Chondrocyte (in vitro differentiated cells): ENCODE results near the gene NFATC3. TPM values are rescaled to one million over a fixed set of nuclear protein-coding genes. Genes with fewer than 3 reads are reported as not detected.
A peak's percentile ranks its signal among the peaks of the same experiment; 100 is the strongest.

Source experiments
- DNase-seq: peaks from one replicate; pipeline ENCODE4 v3.0.0; 2021; ENCODE audit warnings: mixed read lengths, low spot score
- H3K27ac Mint-ChIP-seq: one replicate; pipeline ENCODE4 v1.8.0; 2021; ENCODE audit warnings: mild to moderate bottlenecking, moderate library complexity, mixed read lengths; ENCODE audit not compliant: unreplicated experiment
- H3K27me3 Mint-ChIP-seq: 2 replicates; pipeline ENCODE4 v1.8.0; 2021; ENCODE audit warnings: low read depth, mixed read lengths
- H3K36me3 Mint-ChIP-seq: 2 replicates; pipeline ENCODE4 v1.8.0; 2021; ENCODE audit warnings: low read depth, mixed read lengths
- H3K4me1 Mint-ChIP-seq: 2 replicates; pipeline ENCODE4 v1.8.0; 2021; ENCODE audit warnings: low read depth, mild to moderate bottlenecking, mixed read lengths
- H3K4me3 Mint-ChIP-seq: one replicate; pipeline ENCODE4 v1.8.0; 2021; ENCODE audit warnings: mild to moderate bottlenecking, moderate library complexity, mixed read lengths; ENCODE audit not compliant: unreplicated experiment
- H3K9me3 Mint-ChIP-seq: 2 replicates; pipeline ENCODE4 v1.8.0; 2021; ENCODE audit warnings: low read depth, mixed read lengths
- total RNA-seq: library from RNA; stranded (reverse); gene quantifications from 3 replicates; pipeline ENCODE4 v1.2.1, GENCODE V29; 2021
- TF ChIP-seq, protein P1 (sequence below): fragments of 200-600 bp; sonication (generic); IDR thresholded peaks from 2 replicates; pipeline ENCODE4 v1.5.0; 2021; ENCODE audit warnings: antibody characterized with exemption, mild to moderate bottlenecking, moderate library complexity

Gene NFATC3
- total RNA-seq, 1 donor from 2014 or later = 37.7 TPM

DNA sequence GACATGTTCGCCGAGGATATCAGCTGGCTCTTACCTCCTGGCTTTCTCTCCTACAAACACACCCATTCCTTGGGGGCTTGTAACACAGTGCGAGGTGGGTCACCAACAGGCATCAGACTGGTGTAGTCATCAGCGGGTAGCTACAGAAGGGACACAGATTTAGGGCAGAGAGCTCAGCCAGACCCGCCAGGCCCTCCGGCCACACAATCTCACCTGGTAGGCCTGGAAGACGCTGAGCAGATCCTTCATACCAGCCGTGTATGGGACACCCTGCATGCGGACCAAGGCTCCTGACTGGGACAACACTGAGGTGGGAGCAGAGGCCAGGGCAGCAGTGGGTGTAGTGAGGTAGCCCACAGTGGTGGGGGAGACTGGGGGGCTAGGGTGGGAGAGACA, 145.0 kb downstream of the NFATC3 start:
- Mint-ChIP-seq H3K4me1 (peaks cover 14% of the 10 kb centered on the region), H3K36me3 (no peaks in the 10 kb centered on the region), H3K9me3 (no peaks in the 10 kb centered on the region), H3K27ac (no peak overlapping the region), H3K27me3 (no peaks in the 10 kb centered on the region), H3K4me3 (no peak overlapping the region)
- no peak for DNase-seq
- TF ChIP-seq, protein P1, sequence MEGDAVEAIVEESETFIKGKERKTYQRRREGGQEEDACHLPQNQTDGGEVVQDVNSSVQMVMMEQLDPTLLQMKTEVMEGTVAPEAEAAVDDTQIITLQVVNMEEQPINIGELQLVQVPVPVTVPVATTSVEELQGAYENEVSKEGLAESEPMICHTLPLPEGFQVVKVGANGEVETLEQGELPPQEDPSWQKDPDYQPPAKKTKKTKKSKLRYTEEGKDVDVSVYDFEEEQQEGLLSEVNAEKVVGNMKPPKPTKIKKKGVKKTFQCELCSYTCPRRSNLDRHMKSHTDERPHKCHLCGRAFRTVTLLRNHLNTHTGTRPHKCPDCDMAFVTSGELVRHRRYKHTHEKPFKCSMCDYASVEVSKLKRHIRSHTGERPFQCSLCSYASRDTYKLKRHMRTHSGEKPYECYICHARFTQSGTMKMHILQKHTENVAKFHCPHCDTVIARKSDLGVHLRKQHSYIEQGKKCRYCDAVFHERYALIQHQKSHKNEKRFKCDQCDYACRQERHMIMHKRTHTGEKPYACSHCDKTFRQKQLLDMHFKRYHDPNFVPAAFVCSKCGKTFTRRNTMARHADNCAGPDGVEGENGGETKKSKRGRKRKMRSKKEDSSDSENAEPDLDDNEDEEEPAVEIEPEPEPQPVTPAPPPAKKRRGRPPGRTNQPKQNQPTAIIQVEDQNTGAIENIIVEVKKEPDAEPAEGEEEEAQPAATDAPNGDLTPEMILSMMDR = no peak

DNA sequence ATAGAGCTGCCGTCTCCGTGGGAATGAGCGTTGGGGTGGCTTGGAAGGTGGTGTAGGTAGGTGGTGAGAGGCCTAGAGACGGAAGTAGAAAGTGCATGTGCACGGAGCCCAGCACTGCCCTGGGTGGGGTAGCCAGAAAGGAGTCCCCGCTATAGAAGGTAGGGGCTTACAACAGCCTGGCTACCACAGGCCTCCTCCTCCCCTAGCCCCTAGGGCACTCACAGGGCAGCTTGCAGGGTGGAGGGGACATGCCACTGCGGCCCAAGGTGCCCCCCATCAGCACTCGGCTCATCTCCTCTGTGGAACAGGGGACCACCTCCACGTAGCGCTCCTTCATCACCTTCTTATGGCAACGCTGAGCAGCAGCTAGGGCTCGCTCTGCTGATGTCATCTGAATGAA, 145.8 kb downstream of the NFATC3 start:
- Mint-ChIP-seq H3K27me3 (no peaks in the 10 kb centered on the region), H3K4me3 (no peak overlapping the region), H3K4me1 (peaks cover 14% of the 10 kb centered on the region), H3K9me3 (no peaks in the 10 kb centered on the region), H3K36me3 (no peaks in the 10 kb centered on the region), H3K27ac (no peak overlapping the region)
- DNase-seq = no peak
- TF ChIP-seq, protein P1 = no peak

DNA sequence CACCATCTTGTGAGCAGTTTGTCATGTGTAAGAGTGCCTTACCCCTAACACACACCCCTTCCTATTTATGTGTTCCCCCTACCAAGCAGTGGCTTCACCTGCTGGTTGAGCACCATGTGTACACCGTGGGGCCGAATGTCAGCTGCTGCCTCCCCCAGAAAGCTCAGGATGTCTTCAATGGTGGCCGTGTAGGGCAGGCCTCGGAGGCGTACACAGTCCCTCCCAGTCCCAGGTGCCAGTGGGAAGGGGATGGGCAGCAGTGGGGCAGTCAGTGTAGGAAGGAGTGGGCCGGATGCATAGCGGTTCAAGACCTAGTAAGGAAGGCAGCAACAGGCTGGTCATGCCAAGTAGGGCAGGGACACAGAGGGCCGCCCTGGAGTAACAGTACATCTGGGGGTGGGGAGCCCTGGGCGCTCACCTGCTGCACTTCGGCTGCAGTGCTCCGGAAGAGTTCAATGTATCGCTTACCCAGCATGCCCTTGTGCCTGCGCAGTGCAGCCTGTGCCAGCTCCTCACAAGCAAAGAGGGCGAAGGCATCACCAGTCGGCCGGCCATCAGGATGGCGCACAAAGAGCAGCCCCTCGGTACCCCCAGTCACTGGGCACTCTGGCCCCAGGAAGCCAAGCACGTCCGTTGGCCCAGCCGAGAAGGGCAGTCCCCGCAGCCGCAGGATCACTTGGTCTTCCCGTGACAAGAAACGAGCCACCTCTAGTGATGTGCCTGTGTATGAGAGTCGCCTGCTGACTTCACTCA, 146.4 kb downstream of the NFATC3 start:
- no peak for DNase-seq

DNA sequence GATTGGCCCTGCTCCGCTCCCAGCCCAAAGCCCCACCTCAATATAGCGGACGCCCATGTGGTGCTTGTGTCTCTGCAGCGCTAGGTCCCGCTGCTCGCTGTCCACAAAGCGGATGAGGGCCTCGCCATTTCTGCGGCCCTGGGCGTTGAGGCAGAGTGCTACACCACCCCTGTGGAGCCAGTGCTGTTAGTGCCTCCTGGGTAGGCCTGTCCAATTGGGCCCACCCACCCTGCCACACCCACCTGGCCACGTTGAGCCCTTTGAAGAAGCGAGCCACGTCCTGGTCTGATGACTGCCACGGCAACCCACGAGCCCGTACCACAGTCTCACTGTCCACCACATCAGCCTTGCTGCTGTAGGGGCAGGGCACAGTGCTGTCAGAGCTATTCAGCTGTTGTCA, 147.2 kb downstream of the NFATC3 start:
- DNase-seq = no peak
- Mint-ChIP-seq H3K4me1 (peaks cover 23% of the 10 kb centered on the region), H3K4me3 (no peak overlapping the region), H3K27ac (peak overlapping the region; percentile 17), H3K9me3 (no peaks in the 10 kb centered on the region), H3K27me3 (no peaks in the 10 kb centered on the region), H3K36me3 (no peaks in the 10 kb centered on the region)
- TF ChIP-seq, protein P1 = no peak

More for the DNA sequence above, 146.4 kb downstream of the NFATC3 start:
- Mint-ChIP-seq H3K9me3 (no peaks in the 10 kb centered on the region), H3K27ac (no peak overlapping the region), H3K4me3 (no peak overlapping the region), H3K27me3 (no peaks in the 10 kb centered on the region), H3K36me3 (no peaks in the 10 kb centered on the region), H3K4me1 (peaks cover 18% of the 10 kb centered on the region)
- TF ChIP-seq, protein P1 = no peak

DNA sequence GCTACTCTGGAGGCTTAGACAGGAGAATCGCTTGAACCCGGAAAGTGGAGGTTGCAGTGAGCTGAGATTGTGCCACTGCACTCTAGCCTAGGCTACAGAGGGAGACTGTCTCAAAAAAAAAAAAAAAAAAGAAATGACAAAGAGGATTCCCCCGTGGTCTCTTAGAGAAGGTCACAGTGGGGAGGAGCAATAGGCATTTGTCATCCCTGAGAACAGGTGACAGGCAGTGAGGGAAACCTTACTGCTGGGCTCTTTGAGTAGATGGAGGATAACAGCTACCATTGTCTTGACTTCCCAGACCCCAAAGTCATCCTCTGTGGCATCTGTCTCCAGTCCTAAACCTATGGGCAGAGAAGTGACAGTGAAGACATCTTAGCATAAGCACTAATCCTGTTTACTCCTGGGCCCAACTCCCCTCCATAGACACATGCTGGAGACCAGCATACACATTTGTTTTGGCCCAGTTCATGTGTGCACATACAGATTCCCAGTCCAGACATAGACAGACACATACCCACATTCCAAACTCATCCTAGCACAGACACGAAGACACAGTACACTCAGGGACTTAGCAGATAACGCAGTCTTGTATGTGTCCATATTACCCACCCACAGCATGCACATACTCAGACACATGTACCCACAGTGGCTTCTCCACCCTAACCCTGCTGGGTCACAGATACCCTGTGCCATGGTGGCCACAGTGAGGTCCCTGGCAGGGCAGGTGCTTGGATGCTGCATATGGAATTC, 148.1 kb downstream of the NFATC3 start:
- Mint-ChIP-seq H3K36me3 (no peaks in the 10 kb centered on the region), H3K27me3 (no peaks in the 10 kb centered on the region), H3K4me1 (peaks cover 22% of the 10 kb centered on the region), H3K4me3 (no peak overlapping the region), H3K27ac (peak overlapping the region; percentile 45), H3K9me3 (no peaks in the 10 kb centered on the region)
- no peak for DNase-seq
- TF ChIP-seq, protein P1 = no peak
